ENCODE data around the gene ZMIZ1.

ZMIZ1 gene

DNA sequence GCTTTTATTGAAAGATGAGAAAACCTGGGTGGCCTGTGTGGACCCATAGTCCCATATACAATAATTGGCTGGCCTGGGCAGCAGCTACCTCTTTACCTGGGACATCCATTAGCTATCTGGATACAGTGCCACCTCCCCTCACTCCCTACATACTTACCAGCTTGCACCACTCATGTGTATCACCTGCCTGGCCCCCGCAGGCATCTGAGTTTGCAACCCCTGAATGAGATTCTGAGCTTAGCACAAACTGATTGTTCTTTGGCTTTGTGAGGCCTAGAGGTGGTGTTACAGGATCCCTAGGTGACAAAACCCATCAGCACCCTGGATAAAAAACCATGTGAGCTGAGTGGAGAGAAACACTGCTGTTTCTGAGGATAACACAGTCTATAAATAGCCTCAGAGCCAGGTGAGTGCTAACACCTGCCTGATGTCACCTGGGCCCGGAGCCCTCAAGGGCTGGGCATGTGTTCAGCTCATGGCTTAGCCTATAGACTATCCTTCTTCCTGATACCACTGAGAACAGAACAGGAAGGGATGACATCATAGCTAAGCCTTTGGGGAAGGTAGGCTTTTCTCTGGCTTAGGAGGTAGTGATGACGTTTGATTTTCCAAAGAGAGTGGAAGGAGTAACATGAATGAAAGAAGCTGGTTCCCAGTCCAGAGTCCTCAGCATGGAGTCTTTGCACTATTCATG lies 275.9 kb downstream of the ZMIZ1 start:
- DNase-seq (ENCODE audit: low spot score) = no peak

GRCh38 chr10:79345241-79346011 lies 276.7 kb downstream of the ZMIZ1 start:
- DNase-seq (ENCODE audit: low spot score) = no peak

GRCh38 chr10:79346012-79346340 lies 277.2 kb downstream of the ZMIZ1 start:
- DNase-seq (ENCODE audit: low spot score) = no peak

- no peak for DNase-seq (ENCODE audit: low spot score)
These were observed 277.8 kb downstream of the ZMIZ1 start for GRCh38 chr10:79346388-79347225.

DNA sequence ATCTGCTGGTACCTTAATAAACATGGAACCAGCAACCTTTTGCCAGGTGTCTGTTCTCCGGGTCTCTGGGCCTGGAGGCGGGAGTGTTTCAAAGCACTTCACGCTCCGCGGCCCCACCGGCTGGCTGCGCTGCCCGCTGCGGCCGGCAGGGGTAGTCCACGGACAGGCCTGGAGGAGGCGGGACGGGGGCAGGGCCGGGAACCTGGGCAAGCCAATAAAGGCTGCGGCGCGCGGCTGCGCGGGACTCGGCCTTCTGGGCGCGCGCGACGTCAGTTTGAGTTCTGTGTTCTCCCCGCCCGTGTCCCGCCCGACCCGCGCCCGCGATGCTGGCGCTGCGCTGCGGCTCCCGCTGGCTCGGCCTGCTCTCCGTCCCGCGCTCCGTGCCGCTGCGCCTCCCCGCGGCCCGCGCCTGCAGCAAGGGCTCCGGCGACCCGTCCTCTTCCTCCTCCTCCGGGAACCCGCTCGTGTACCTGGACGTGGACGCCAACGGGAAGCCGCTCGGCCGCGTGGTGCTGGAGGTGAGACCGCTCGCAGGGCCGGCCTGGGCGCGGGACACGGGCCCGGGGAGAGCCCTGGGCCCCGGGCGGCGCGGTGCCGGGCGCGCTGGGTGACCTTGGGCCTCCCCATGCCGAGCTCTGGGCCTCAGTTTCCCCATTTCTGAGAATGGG lies 278.6 kb downstream of the ZMIZ1 start, which contains the start of gene PPIF:
Gene PPIF, plus strand, starts transcription at position 244 of the 668 bp plus-strand sequence. Its CDS starts 80 bp downstream, at position 324.
- DNase-seq (ENCODE audit: low spot score) = peak; percentile 73

GRCh38 chr10:79347894-79348639 lies 279.3 kb downstream of the ZMIZ1 start:
- peak; percentile 36 for DNase-seq (ENCODE audit: low spot score)

GRCh38 chr10:79348640-79348988 lies 279.8 kb downstream of the ZMIZ1 start:
- DNase-seq (ENCODE audit: low spot score) = no peak

- no peak for DNase-seq (ENCODE audit: low spot score)
These were observed 280.3 kb downstream of the ZMIZ1 start for GRCh38 chr10:79349072-79349491.

DNA sequence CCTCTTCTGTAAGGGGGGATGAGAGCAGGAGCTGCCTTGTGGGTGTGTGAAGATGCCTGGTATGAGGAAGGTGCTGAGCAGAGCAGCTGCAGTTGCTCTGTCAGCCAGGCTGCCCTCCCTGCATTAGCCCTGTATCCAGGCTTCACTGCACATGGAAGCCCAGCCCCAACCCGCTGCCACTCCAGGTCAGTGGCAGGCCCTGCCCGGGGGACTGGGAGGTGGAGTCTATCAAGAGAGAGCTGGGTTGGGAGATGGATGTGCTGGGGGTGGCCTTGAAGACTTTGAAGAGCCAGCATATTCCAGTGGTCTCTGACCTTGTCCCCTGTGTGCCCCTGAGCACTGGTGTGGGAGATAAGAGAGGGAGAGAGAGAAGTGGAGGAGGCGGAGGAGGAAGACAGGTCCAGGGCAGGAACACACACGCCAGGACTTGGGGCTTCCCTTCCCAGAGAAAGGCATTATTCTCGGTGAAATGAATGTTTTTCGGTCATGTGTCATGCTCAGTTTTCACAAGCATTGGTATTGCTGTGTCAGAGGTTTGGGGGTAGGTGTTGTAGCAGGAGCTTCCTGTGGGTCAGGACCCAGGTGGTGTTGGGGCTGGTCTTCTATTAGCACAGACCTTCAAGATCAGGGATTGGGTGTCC lies 281.1 kb downstream of the ZMIZ1 start:
- DNase-seq (ENCODE audit: low spot score) = no peak

GRCh38 chr10:79350407-79351154 lies 281.8 kb downstream of the ZMIZ1 start:
- no peak for DNase-seq (ENCODE audit: low spot score)

GRCh38 chr10:79351332-79351731 lies 282.6 kb downstream of the ZMIZ1 start:
- DNase-seq (ENCODE audit: low spot score) = no peak

DNA sequence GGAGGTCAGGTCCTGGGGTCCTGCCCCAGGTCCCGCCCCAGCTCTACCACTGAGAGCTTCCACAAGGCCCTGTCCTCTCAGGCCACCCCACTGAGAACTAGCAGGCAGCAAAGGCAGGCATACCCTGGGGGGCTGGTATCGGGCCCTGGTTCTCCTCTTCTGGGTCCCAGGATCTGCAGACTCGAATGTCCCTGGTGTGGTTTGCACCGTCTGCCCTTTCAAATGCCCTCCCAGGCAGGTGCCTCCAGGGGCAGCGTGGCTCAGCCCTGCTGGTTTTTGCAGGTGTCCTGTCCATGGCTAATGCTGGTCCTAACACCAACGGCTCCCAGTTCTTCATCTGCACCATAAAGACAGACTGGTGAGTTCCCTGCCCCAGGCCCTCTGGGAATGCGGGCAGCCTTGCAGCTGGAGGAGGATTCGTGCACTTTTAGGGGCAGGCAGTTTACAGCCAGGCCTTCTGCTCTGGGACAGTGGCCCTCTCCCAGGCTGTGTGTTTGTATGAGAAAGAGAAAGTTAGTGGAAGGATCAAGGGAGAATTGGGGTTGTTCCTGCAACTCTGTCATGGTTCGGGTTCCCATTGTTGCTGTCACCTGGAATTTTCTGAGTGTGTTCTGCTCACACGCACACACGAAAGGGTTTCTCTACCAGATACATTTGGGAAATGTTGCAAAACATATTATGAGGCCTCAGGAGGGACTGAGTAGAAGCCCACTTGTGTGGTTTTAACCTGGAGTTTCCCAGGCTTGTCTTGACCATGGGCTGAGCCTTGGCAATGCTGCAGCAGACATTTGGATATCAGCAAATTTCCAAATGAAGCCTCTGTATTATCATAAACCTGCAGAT lies 283.5 kb downstream of the ZMIZ1 start:
- no peak for DNase-seq (ENCODE audit: low spot score)

DNA sequence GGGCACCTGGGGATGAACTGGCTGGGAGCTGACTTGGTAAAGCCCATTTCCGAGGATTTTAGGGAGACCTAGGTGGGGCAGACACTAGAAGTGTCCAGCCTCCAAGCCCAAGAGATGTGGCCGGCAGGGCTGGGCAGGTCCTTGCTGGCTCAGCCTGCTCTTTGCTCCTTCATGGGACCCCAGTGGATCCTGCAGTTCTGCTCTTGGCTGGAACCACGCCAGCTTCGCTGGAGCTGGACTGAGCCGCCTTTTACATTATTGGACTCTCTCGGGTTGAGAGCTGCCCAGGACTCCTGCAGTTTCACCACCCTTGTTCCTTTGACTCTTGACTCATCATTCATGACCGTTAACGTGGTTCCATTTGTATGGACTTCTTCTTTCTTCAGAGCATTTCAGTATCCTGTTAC lies 284.2 kb downstream of the ZMIZ1 start:
- DNase-seq (ENCODE audit: low spot score) = no peak

DNA sequence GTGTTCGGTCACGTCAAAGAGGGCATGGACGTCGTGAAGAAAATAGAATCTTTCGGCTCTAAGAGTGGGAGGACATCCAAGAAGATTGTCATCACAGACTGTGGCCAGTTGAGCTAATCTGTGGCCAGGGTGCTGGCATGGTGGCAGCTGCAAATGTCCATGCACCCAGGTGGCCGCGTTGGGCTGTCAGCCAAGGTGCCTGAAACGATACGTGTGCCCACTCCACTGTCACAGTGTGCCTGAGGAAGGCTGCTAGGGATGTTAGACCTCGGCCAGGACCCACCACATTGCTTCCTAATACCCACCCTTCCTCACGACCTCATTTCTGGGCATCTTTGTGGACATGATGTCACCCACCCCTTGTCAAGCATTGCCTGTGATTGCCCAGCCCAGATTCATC lies 285.0 kb downstream of the ZMIZ1 start:
- DNase-seq (ENCODE audit: low spot score) = no peak

GRCh38 chr10:79354141-79354540 lies 285.4 kb downstream of the ZMIZ1 start:
- DNase-seq (ENCODE audit: low spot score) = no peak

DNA sequence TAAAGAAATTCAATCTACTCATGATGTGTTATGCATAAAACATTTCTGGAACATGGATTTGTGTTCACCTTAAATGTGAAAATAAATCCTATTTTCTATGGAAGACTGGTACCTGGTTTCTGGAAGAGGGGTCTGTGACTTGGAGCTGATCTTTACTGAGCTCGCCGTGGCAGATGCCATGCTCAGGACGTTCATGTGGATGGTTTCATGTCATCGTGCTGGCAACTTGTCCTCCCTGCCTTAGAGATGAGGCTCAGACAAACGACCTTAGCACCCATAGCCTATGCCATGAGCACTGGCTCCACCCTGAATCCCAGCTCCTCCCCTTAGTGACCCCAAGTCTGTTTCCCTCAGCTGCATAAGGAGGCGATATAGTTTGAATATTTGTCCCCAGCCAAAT lies 285.8 kb downstream of the ZMIZ1 start:
- DNase-seq (ENCODE audit: low spot score) = no peak

GRCh38 chr10:79355420-79356017 lies 286.8 kb downstream of the ZMIZ1 start:
- no peak for DNase-seq (ENCODE audit: low spot score)

DNA sequence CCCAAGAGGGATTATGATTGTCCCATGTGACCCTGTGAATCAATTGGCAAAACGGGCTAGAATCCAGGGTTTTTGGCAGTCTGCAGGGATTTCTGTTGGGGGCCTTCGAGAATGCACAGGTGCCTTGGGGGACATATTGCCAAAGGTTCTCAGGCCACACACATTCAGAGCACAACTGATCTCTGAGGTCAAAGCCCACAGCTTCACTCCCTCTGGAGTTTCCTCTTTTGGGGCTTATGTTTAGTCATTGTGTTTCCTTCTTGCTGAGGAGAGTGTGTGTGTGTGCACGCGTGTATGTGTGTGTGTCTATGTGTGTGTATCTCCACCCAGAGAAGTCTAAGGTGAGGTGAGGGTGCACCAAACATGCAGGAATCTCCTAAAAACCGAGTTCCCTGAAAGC lies 287.3 kb downstream of the ZMIZ1 start:
- DNase-seq (ENCODE audit: low spot score) = no peak

DNA sequence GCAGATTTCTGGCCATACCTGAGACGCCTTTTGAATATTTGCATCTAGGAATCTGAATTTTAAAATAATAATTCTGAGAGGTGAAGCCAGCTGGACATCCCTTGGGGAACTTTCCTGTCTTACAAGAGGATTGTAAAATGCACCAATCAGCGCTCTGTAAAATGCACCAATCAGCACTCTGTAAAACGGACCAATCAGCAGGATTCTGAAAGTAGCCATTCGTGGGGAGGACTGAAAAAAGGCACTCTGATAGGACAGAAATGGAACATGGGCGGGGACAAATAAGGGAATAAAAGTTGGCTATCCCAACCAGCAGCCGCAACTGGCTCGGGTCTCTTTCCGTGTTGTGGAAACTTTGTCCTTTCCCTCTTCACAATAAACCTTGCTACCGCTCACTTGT lies 288.4 kb downstream of the ZMIZ1 start:
- DNase-seq (ENCODE audit: low spot score) = no peak
